Activated T-cell treated with anti-CD3 and anti-CD28 coated beads, Interleukin-2, amount 50 U/mL, for 24 hours (primary cell): Measurements from ENCODE around the gene KLK8.

ENCODE experiments used
- DNase-seq: peaks from one replicate; pipeline ENCODE4 v3.0.0-alpha.2; 2020
- H3K27ac Mint-ChIP-seq: 2 replicates; pipeline ENCODE4 v1.8.0; 2020; ENCODE audit warnings: mild to moderate bottlenecking, mixed read lengths
- H3K27me3 Mint-ChIP-seq: 2 replicates; pipeline ENCODE4 v1.8.0; 2020; ENCODE audit warnings: mixed read lengths
- H3K36me3 Mint-ChIP-seq: 2 replicates; pipeline ENCODE4 v1.8.0; 2020; ENCODE audit warnings: low read depth, mixed read lengths
- H3K4me1 Mint-ChIP-seq: 2 replicates; pipeline ENCODE4 v1.8.0; 2020; ENCODE audit warnings: low read depth, mixed read lengths
- H3K4me3 Mint-ChIP-seq: 2 replicates; pipeline ENCODE4 v1.8.0; 2020; ENCODE audit warnings: mild to moderate bottlenecking, moderate library complexity, mixed read lengths
- H3K9me3 Mint-ChIP-seq: 2 replicates; pipeline ENCODE4 v1.8.0; 2020; ENCODE audit warnings: mixed read lengths

Gene KLK8

GRCh38 chr19:51025401-51025800, 24.0 kb upstream of the KLK8 start:
- Mint-ChIP-seq H3K4me3 (no peak overlapping the region), H3K27me3 (peaks cover 66% of the 10 kb centered on the region), H3K36me3 (no peaks in the 10 kb centered on the region), H3K4me1 (no peaks in the 10 kb centered on the region), H3K27ac (no peak overlapping the region), H3K9me3 (no peaks in the 10 kb centered on the region)
- DNase-seq: no peak

GRCh38 chr19:51024924-51025323, 23.5 kb upstream of the KLK8 start:
- no peak for DNase-seq
- H3K4me1 Mint-ChIP-seq: peaks cover under 1% of the 10 kb centered on the region

GRCh38 chr19:51023946-51024345, 22.5 kb upstream of the KLK8 start:
- DNase-seq: no peak
- Mint-ChIP-seq H3K27ac (no peak overlapping the region), H3K27me3 (peaks cover 72% of the 10 kb centered on the region), H3K36me3 (no peaks in the 10 kb centered on the region), H3K4me3 (no peak overlapping the region), H3K9me3 (no peaks in the 10 kb centered on the region), H3K4me1 (peaks cover 3% of the 10 kb centered on the region)

More at GRCh38 chr19:51024924-51025323, 23.5 kb upstream of the KLK8 start:
- no peaks in the 10 kb centered on the region for H3K36me3 Mint-ChIP-seq
- H3K9me3 Mint-ChIP-seq: no peaks in the 10 kb centered on the region
- H3K4me3 Mint-ChIP-seq: no peak overlapping the region
- peaks cover 69% of the 10 kb centered on the region for H3K27me3 Mint-ChIP-seq
- H3K27ac Mint-ChIP-seq: no peak overlapping the region

GRCh38 chr19:51022526-51022925, 21.1 kb upstream of the KLK8 start:
- H3K4me1 Mint-ChIP-seq: peaks cover 11% of the 10 kb centered on the region
- no peaks in the 10 kb centered on the region for H3K9me3 Mint-ChIP-seq
- no peak overlapping the region for H3K4me3 Mint-ChIP-seq
- H3K27me3 Mint-ChIP-seq: peaks cover 78% of the 10 kb centered on the region
- H3K36me3 Mint-ChIP-seq: no peaks in the 10 kb centered on the region
- H3K27ac Mint-ChIP-seq: no peak overlapping the region
- DNase-seq: no peak

- Mint-ChIP-seq H3K4me1 (peaks cover 20% of the 10 kb centered on the region), H3K27me3 (peaks cover 83% of the 10 kb centered on the region), H3K36me3 (no peaks in the 10 kb centered on the region), H3K9me3 (no peaks in the 10 kb centered on the region), H3K27ac (no peak overlapping the region), H3K4me3 (no peak overlapping the region)
- no peak for DNase-seq
Observed at GRCh38 chr19:51020988-51021651, 19.7 kb upstream of the KLK8 start.

GRCh38 chr19:51019544-51019925, 18.1 kb upstream of the KLK8 start, which contains the start of gene KLK10:
Gene KLK10 (minus strand): TSS chr19:51019709. CDS start chr19:51019130, 579 bp downstream.
- no peaks in the 10 kb centered on the region for H3K36me3 Mint-ChIP-seq
- peaks cover 20% of the 10 kb centered on the region for H3K4me1 Mint-ChIP-seq
- H3K4me3 Mint-ChIP-seq: peak within 1 kb of the TSS; percentile 41
- no peak for DNase-seq
- peaks cover 85% of the 10 kb centered on the region for H3K27me3 Mint-ChIP-seq
- no peak within 1 kb of the TSS for H3K27ac Mint-ChIP-seq
- H3K9me3 Mint-ChIP-seq: no peaks in the 10 kb centered on the region

- H3K27ac Mint-ChIP-seq: no peak overlapping the region
- no peaks in the 10 kb centered on the region for H3K9me3 Mint-ChIP-seq
- peaks cover 87% of the 10 kb centered on the region for H3K27me3 Mint-ChIP-seq
- no peak for DNase-seq
- H3K36me3 Mint-ChIP-seq: no peaks in the 10 kb centered on the region
- H3K4me1 Mint-ChIP-seq: peaks cover 20% of the 10 kb centered on the region
- peak overlapping the region; percentile 41 for H3K4me3 Mint-ChIP-seq
Observed at GRCh38 chr19:51018745-51019543, 17.5 kb upstream of the KLK8 start.

GRCh38 chr19:51016798-51017683, 15.6 kb upstream of the KLK8 start:
- H3K36me3 Mint-ChIP-seq: no peaks in the 10 kb centered on the region
- no peak overlapping the region for H3K27ac Mint-ChIP-seq
- DNase-seq: peak; percentile 72
- peak overlapping the region; percentile 35 for H3K4me3 Mint-ChIP-seq
- no peaks in the 10 kb centered on the region for H3K9me3 Mint-ChIP-seq
- H3K4me1 Mint-ChIP-seq: peaks cover 20% of the 10 kb centered on the region
- peaks cover 84% of the 10 kb centered on the region for H3K27me3 Mint-ChIP-seq

- Mint-ChIP-seq H3K4me1 (peaks cover 20% of the 10 kb centered on the region), H3K27ac (no peak overlapping the region), H3K9me3 (no peaks in the 10 kb centered on the region), H3K4me3 (no peak overlapping the region), H3K27me3 (peaks cover 77% of the 10 kb centered on the region), H3K36me3 (no peaks in the 10 kb centered on the region)
- no peak for DNase-seq
Observed at GRCh38 chr19:51015691-51016267, 14.4 kb upstream of the KLK8 start.

- no peaks in the 10 kb centered on the region for H3K36me3 Mint-ChIP-seq
- H3K27ac Mint-ChIP-seq: no peak overlapping the region
- H3K4me1 Mint-ChIP-seq: peaks cover 18% of the 10 kb centered on the region
- no peak for DNase-seq
- H3K27me3 Mint-ChIP-seq: peaks cover 78% of the 10 kb centered on the region
- no peak overlapping the region for H3K4me3 Mint-ChIP-seq
- no peaks in the 10 kb centered on the region for H3K9me3 Mint-ChIP-seq
Observed at GRCh38 chr19:51014242-51014641, 12.8 kb upstream of the KLK8 start.

- Mint-ChIP-seq H3K27me3 (peaks cover 71% of the 10 kb centered on the region), H3K4me1 (peaks cover 10% of the 10 kb centered on the region), H3K27ac (no peak overlapping the region), H3K9me3 (no peaks in the 10 kb centered on the region), H3K36me3 (no peaks in the 10 kb centered on the region), H3K4me3 (no peak overlapping the region)
- no peak for DNase-seq
Observed at GRCh38 chr19:51012661-51013190, 11.3 kb upstream of the KLK8 start.

GRCh38 chr19:51010066-51010795, 8.8 kb upstream of the KLK8 start:
- H3K4me1 Mint-ChIP-seq: no peaks in the 10 kb centered on the region
- no peaks in the 10 kb centered on the region for H3K36me3 Mint-ChIP-seq
- no peak overlapping the region for H3K27ac Mint-ChIP-seq
- H3K9me3 Mint-ChIP-seq: no peaks in the 10 kb centered on the region
- no peak overlapping the region for H3K4me3 Mint-ChIP-seq
- no peak for DNase-seq
- peaks cover 63% of the 10 kb centered on the region for H3K27me3 Mint-ChIP-seq

GRCh38 chr19:51009061-51009891, 7.9 kb upstream of the KLK8 start:
- peaks cover 53% of the 10 kb centered on the region for H3K27me3 Mint-ChIP-seq
- H3K4me1 Mint-ChIP-seq: no peaks in the 10 kb centered on the region
- H3K4me3 Mint-ChIP-seq: no peak overlapping the region

More at GRCh38 chr19:51009061-51009891, 7.9 kb upstream of the KLK8 start:
- Mint-ChIP-seq H3K27ac (no peak overlapping the region), H3K9me3 (no peaks in the 10 kb centered on the region), H3K36me3 (no peaks in the 10 kb centered on the region)
- DNase-seq: no peak
